ENCODE measurements around the gene GNAT3.

Gene GNAT3

GRCh38 chr7:80463272-80463920, 48.5 kb downstream of the GNAT3 start:
- Histone ChIP-seq H3K27me3 (ENCODE audit: control insufficient read depth, insufficient read depth, low read length) (no peaks in the 10 kb centered on the region), H3K9ac (ENCODE audit: low read length) (no peak overlapping the region), H3K4me3 (ENCODE audit: low read depth, low read length) (no peak overlapping the region), H3K27ac (ENCODE audit: low read depth, low read length) (no peak overlapping the region), H3K36me3 (ENCODE audit: control insufficient read depth, insufficient read depth, low read length) (no peaks in the 10 kb centered on the region), H3K9me3 (ENCODE audit: control insufficient read depth, insufficient read depth, low read depth, low read length) (no peaks in the 10 kb centered on the region), H3K4me1 (ENCODE audit: control insufficient read depth, insufficient read depth, low read length) (no peaks in the 10 kb centered on the region)

- Histone ChIP-seq H3K27me3 (ENCODE audit: control insufficient read depth, insufficient read depth, low read length) (no peaks in the 10 kb centered on the region), H3K9ac (ENCODE audit: low read length) (no peak overlapping the region), H3K4me3 (ENCODE audit: low read depth, low read length) (no peak overlapping the region), H3K27ac (ENCODE audit: low read depth, low read length) (no peak overlapping the region), H3K9me3 (ENCODE audit: control insufficient read depth, insufficient read depth, low read depth, low read length) (no peaks in the 10 kb centered on the region), H3K4me1 (ENCODE audit: control insufficient read depth, insufficient read depth, low read length) (no peaks in the 10 kb centered on the region), H3K36me3 (ENCODE audit: control insufficient read depth, insufficient read depth, low read length) (no peaks in the 10 kb centered on the region)
Observed at GRCh38 chr7:80460857-80461256, 51.0 kb downstream of the GNAT3 start.

GRCh38 chr7:80459776-80460510, 51.9 kb downstream of the GNAT3 start:
- Histone ChIP-seq H3K4me1 (ENCODE audit: control insufficient read depth, insufficient read depth, low read length) (no peaks in the 10 kb centered on the region), H3K27ac (ENCODE audit: low read depth, low read length) (no peak overlapping the region), H3K9me3 (ENCODE audit: control insufficient read depth, insufficient read depth, low read depth, low read length) (no peaks in the 10 kb centered on the region), H3K4me3 (ENCODE audit: low read depth, low read length) (no peak overlapping the region), H3K9ac (ENCODE audit: low read length) (no peak overlapping the region), H3K36me3 (ENCODE audit: control insufficient read depth, insufficient read depth, low read length) (no peaks in the 10 kb centered on the region), H3K27me3 (ENCODE audit: control insufficient read depth, insufficient read depth, low read length) (no peaks in the 10 kb centered on the region)

- H3K4me3 ChIP-seq (ENCODE audit: low read depth, low read length): no peak overlapping the region
- no peak overlapping the region for H3K9ac ChIP-seq (ENCODE audit: low read length)
- H3K4me1 ChIP-seq (ENCODE audit: control insufficient read depth, insufficient read depth, low read length): no peaks in the 10 kb centered on the region
- no peaks in the 10 kb centered on the region for H3K9me3 ChIP-seq (ENCODE audit: control insufficient read depth, insufficient read depth, low read depth, low read length)
- H3K27me3 ChIP-seq (ENCODE audit: control insufficient read depth, insufficient read depth, low read length): no peaks in the 10 kb centered on the region
- H3K27ac ChIP-seq (ENCODE audit: low read depth, low read length): no peak overlapping the region
- no peaks in the 10 kb centered on the region for H3K36me3 ChIP-seq (ENCODE audit: control insufficient read depth, insufficient read depth, low read length)
Observed at GRCh38 chr7:80458822-80459725, 52.8 kb downstream of the GNAT3 start.

- Histone ChIP-seq H3K27me3 (ENCODE audit: control insufficient read depth, insufficient read depth, low read length) (no peaks in the 10 kb centered on the region), H3K4me3 (ENCODE audit: low read depth, low read length) (no peak overlapping the region), H3K9me3 (ENCODE audit: control insufficient read depth, insufficient read depth, low read depth, low read length) (0 out of 2 replicates have a peak, but pooled peaks cover 3% of the 10 kb centered on the region), H3K27ac (ENCODE audit: low read depth, low read length) (no peak overlapping the region), H3K36me3 (ENCODE audit: control insufficient read depth, insufficient read depth, low read length) (no peaks in the 10 kb centered on the region), H3K4me1 (ENCODE audit: control insufficient read depth, insufficient read depth, low read length) (no peaks in the 10 kb centered on the region), H3K9ac (ENCODE audit: low read length) (no peak overlapping the region)
Observed at GRCh38 chr7:80453699-80454340, 58.0 kb downstream of the GNAT3 start.

GRCh38 chr7:80450621-80451308, 61.1 kb downstream of the GNAT3 start:
- no peaks in the 10 kb centered on the region for H3K4me1 ChIP-seq (ENCODE audit: control insufficient read depth, insufficient read depth, low read length)
- H3K9ac ChIP-seq (ENCODE audit: low read length): no peak overlapping the region
- H3K36me3 ChIP-seq (ENCODE audit: control insufficient read depth, insufficient read depth, low read length): no peaks in the 10 kb centered on the region
- H3K27me3 ChIP-seq (ENCODE audit: control insufficient read depth, insufficient read depth, low read length): no peaks in the 10 kb centered on the region
- no peak overlapping the region for H3K4me3 ChIP-seq (ENCODE audit: low read depth, low read length)
- no peak overlapping the region for H3K27ac ChIP-seq (ENCODE audit: low read depth, low read length)
- H3K9me3 ChIP-seq (ENCODE audit: control insufficient read depth, insufficient read depth, low read depth, low read length): 0 out of 2 replicates have a peak, but pooled peaks cover 3% of the 10 kb centered on the region

GRCh38 chr7:80449836-80450235, 62.0 kb downstream of the GNAT3 start:
- Histone ChIP-seq H3K9ac (ENCODE audit: low read length) (no peak overlapping the region), H3K4me1 (ENCODE audit: control insufficient read depth, insufficient read depth, low read length) (no peaks in the 10 kb centered on the region), H3K27me3 (ENCODE audit: control insufficient read depth, insufficient read depth, low read length) (no peaks in the 10 kb centered on the region), H3K4me3 (ENCODE audit: low read depth, low read length) (no peak overlapping the region), H3K9me3 (ENCODE audit: control insufficient read depth, insufficient read depth, low read depth, low read length) (0 out of 2 replicates have a peak, but pooled peaks cover 3% of the 10 kb centered on the region), H3K27ac (ENCODE audit: low read depth, low read length) (no peak overlapping the region), H3K36me3 (ENCODE audit: control insufficient read depth, insufficient read depth, low read length) (no peaks in the 10 kb centered on the region)

GRCh38 chr7:80445351-80445750, 66.5 kb downstream of the GNAT3 start:
- H3K36me3 ChIP-seq (ENCODE audit: control insufficient read depth, insufficient read depth, low read length): no peaks in the 10 kb centered on the region
- no peak overlapping the region for H3K4me3 ChIP-seq (ENCODE audit: low read depth, low read length)
- no peak overlapping the region for H3K27ac ChIP-seq (ENCODE audit: low read depth, low read length)
- H3K27me3 ChIP-seq (ENCODE audit: control insufficient read depth, insufficient read depth, low read length): no peaks in the 10 kb centered on the region
- no peaks in the 10 kb centered on the region for H3K9me3 ChIP-seq (ENCODE audit: control insufficient read depth, insufficient read depth, low read depth, low read length)
- H3K4me1 ChIP-seq (ENCODE audit: control insufficient read depth, insufficient read depth, low read length): no peaks in the 10 kb centered on the region
- no peak overlapping the region for H3K9ac ChIP-seq (ENCODE audit: low read length)

- Histone ChIP-seq H3K4me1 (ENCODE audit: control insufficient read depth, insufficient read depth, low read length) (no peaks in the 10 kb centered on the region), H3K9ac (ENCODE audit: low read length) (no peak overlapping the region)
Observed at GRCh38 chr7:80444811-80445210, 67.1 kb downstream of the GNAT3 start.

GRCh38 chr7:80443325-80443724, 68.5 kb downstream of the GNAT3 start:
- Histone ChIP-seq H3K4me3 (ENCODE audit: low read depth, low read length) (no peak overlapping the region), H3K9me3 (ENCODE audit: control insufficient read depth, insufficient read depth, low read depth, low read length) (no peaks in the 10 kb centered on the region), H3K9ac (ENCODE audit: low read length) (no peak overlapping the region), H3K36me3 (ENCODE audit: control insufficient read depth, insufficient read depth, low read length) (no peaks in the 10 kb centered on the region), H3K27me3 (ENCODE audit: control insufficient read depth, insufficient read depth, low read length) (no peaks in the 10 kb centered on the region), H3K4me1 (ENCODE audit: control insufficient read depth, insufficient read depth, low read length) (no peaks in the 10 kb centered on the region), H3K27ac (ENCODE audit: low read depth, low read length) (no peak overlapping the region)

More at GRCh38 chr7:80444811-80445210, 67.1 kb downstream of the GNAT3 start:
- no peaks in the 10 kb centered on the region for H3K36me3 ChIP-seq (ENCODE audit: control insufficient read depth, insufficient read depth, low read length)
- no peak overlapping the region for H3K27ac ChIP-seq (ENCODE audit: low read depth, low read length)
- H3K9me3 ChIP-seq (ENCODE audit: control insufficient read depth, insufficient read depth, low read depth, low read length): no peaks in the 10 kb centered on the region
- H3K27me3 ChIP-seq (ENCODE audit: control insufficient read depth, insufficient read depth, low read length): no peaks in the 10 kb centered on the region
- no peak overlapping the region for H3K4me3 ChIP-seq (ENCODE audit: low read depth, low read length)

Measured in HUES6 (cell line).